GM18526 (cell line): ENCODE measurements around the gene YARS1.

Experiments used
- POLR2A ChIP-seq: IDR thresholded peaks from 3 replicates; pipeline ENCODE4 v1.6.1; 2011; ENCODE audit not compliant: insufficient read length; ENCODE audit errors: extremely low read depth

The YARS1 gene

DNA sequence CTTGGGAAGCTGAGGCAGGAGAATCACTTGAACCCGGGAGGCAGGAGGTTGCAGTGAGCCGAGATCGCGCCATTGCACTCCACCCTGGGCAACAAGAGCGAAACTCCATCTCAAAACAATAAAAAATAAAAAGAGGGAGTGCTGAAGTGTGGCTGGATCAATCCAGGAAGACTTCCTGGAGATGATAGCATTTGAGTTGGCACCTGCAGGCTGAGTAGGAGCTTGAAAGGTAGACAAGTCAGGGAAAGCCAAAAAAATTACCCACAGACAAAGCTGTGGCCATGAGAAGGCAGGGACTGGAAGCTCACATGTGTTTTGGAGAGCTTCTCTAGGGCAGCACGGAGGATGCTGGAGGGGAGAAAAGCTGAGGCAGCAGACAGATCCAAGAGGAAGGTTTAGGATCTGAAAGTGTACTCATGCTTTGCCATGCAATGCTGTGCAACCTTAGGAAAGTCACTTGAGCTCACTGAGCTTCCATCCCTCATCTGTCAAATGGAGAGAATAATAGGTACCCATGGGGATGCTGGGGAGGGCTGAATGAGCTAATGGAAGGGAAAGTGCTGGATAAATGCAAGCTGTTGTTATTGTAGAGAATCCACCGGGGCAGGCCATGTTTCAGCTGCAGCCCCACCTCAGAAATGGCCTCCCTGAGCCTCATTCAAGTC, 88.6 kb downstream of the YARS1 start:
- no peak for TF ChIP-seq POLR2A

DNA sequence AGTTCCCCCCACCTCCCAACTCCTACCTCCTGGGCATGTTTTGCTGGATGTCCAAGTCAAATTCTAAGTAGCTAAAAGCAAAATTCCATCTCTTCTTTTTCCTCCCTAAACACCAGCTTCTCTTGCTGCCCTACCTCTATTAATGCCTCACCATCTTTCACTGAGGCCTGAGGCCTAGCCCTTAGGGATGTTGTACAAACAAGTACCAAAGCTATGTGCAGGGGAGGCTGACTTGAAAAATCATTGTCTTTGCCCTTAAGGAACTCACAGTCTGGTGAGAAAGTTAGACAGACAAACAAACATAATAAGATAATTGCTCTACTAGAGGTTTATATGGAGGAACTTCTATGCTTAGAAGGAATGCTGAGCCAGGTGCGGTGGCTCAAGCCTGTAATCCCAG, 89.3 kb downstream of the YARS1 start:
- no peak for TF ChIP-seq POLR2A

DNA sequence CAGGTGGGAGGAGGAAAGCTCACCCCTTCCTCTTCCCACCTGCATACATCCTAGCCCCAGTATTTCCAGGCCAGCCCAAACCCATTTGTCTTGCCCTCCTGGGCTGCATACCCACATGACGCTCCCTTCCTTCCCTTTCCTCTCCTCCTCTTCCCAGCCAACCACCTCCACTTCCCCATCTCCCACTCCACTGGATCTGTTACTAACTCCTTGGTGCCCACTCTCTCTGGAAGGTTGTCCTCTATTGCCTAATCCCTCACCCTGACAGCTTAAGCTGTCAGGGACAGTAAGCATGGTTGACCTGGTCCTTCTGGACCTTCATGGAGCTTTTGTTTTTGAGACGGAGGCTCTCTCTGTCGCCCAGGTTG, 91.6 kb downstream of the YARS1 start:
- no peak for TF ChIP-seq POLR2A
